NCI-H1092 (cell line): ENCODE measurements around the gene HSDL2.
A peak's percentile ranks its signal among the peaks of the same experiment; 100 is the strongest.
"Not testable (repeated sequence)": the region's sequence is repeated elsewhere in the genome, so short reads cannot be mapped to it uniquely, and the experiment has no call there.

ENCODE experiments used
- DNase-seq: peaks from one replicate; lab custom pipeline; 2025; lab: John Stamatoyannopoulos, UW

The HSDL2 gene

DNA sequence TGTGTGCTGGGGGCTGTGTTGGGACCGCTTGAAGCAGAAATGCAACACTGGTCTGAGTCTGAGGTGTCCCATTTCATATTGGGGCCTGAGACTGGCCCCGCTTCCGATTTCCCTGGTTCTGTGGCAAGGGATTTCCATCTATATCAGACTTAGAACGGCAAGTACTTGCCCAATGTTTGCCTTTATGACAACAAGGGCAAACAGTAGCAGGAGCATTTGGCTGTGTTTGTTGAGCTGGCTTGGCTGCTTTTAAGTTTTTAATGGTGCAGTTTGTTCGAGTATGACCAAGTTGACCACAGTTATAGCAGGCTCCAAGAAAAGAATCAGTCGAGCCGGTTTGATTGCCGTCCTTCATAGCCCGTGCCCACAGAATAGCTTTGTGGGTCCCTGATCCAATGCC lies 17.0 kb downstream of the HSDL2 start:
- no peak for DNase-seq

DNA sequence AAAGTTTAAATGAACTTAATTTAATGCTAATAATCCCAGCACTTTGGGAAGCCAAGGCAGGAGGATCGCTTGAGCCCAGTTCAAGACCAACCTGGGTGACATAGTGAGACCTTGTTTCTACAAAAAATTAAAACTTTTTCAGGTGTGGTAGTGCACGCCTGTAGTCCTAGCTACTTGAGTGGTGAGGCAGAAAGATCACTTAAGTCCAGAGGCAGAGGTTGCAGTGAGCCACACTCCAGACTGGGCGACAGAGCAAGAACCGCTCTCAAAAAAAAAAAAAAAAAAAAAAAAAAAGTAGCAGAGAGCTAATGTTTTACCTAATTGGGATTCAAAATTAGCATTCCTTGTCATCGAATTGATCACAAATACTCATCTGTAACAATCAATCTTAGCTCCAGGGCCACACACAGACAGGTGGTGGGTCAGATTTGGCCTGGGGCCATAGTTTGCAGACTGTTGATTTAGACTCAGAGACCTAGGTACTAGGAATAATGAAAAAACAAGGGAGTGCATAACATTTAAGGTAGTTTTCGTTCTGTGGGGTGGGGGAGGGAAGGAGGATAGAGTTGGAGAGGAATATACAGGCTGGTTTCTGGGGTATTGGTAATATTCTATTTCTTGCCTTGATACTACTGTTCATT lies 21.4 kb downstream of the HSDL2 start:
- DNase-seq, result no peak

DNA sequence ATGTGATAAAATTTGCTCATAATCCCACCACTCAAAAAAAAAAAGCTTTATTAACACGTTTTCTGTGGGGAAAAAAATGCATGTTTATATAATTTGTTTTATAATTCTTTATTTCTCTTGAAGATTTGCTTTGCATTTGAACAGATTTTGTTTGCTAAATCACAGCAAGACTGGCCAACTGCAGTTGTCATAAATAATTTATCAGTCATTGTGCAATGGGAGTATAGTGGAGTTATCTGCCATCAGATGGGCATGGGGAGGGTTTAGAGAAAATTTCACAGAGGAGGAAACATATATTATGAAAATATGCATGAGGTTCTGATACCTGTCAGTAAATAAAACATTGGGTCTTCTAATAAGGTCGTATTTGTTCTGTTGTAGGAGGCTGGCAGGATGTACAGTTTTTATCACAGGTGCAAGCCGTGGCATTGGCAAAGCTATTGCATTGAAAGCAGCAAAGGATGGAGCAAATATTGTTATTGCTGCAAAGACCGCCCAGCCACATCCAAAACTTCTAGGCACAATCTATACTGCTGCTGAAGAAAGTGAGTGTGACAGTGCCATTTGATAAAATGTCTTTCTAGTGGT lies 23.8 kb downstream of the HSDL2 start:
- DNase-seq, result no peak

DNA sequence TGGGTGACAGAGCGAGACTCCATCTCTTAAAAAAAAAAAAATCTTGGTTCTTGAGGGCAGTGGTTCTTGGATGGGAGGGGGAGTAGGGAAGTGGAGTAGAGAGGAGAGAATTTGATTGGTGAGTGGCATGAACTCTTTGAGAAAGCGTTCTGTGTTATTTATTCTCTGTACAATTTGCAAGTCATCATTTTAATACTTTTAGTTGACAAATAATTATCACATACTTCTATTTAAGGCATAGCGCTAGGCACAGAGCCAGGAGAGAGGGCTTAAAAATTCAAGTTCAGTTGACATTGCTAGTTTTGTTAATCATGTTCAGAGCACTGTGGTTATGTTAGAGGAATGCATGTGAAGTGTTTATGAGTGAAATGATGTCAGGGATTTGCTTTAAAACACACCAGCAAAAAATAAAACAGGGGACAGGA lies 24.6 kb downstream of the HSDL2 start:
- no peak for DNase-seq

DNA sequence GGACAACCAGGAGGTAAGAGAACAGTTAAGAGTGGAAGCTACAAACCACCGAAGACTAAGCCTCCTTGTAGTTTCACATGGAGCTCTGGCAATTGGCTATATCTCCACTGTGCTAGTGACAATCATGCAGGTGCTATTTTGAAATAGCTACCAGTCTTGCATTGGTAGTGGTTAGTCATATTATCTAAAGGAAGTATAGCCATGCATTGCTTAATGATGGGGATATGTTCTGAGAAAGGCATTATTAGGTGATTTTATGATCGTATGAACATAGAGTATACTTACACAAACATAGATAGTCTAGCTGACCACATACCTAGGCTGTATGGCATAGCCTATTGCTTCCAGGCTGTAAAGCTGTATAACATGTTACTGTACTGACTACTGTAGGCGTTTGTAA lies 28.4 kb downstream of the HSDL2 start:
- no peak for DNase-seq

DNA sequence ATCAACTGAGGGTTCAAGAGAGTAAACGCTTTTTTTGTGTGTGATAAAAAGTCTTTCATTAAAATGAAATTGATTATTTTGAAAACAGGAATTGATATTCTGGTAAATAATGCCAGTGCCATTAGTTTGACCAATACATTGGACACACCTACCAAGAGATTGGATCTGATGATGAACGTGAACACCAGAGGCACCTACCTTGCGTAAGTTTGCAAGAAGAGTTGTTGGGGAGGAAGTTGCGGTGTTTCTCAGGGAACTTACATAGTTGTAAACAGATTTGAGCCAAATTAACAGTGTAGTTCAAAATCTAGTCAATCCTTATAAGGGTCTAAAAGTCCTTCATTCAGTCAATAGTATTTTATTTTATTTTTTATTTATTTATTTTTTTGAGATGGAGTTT lies 28.9 kb downstream of the HSDL2 start:
- DNase-seq, result no peak

DNA sequence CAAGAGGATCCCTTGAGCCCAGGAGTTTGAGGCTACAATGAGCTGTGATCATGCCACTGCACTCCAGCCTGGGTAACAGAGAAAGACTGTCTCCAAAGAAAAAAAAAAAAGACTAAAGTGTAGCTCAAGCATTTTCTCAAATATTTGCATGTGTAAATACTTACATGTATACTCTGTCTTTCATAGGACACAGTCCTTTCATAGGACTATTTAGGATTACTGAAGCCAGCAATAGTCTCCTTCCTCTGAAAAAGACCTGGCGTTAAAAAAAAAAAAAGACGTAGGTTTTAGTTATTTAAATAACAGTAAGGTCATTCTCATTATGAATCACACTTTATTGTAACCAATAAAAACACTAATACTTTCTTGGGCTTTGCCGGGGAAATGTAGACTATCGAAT lies 29.9 kb downstream of the HSDL2 start:
- no peak for DNase-seq

DNA sequence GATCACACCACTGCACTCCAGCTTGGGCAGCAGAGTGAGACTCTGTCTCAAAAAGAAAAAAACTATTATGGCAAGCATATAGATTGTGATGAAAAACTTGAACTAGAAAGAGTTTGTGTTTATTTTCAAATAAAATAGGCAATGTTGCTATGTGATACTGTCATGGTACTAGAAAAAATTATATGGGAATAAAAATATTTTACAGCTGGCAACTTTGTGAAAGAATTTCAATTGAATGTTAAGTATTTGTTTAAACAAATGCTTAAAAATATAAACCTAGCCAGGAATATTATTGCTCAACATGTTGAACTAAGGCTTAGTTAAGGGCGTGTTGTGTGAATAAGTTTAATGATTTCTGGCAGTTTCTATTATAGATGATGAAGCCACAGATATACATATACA lies 31.7 kb downstream of the HSDL2 start:
- no peak for DNase-seq

DNA sequence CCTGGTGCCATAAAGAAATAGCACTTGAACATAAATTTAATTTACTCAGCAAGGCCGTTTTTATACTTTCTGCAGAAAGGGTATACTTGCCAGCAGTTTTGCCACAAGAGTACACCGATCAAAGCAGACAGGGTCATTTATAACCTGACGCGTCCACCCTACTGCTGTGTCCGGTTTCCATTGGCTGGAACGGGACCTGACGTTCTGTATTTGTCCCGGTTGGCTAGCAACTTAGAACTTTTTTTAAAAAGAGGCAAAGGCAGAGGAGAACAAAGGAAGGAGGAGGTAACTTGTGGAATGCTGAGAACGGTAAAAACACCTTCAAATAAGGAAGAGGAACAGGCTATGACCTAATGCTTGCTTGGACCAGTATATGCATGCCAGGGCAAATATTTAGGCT lies 33.8 kb downstream of the HSDL2 start:
- DNase-seq, result not testable (repeated sequence)

DNA sequence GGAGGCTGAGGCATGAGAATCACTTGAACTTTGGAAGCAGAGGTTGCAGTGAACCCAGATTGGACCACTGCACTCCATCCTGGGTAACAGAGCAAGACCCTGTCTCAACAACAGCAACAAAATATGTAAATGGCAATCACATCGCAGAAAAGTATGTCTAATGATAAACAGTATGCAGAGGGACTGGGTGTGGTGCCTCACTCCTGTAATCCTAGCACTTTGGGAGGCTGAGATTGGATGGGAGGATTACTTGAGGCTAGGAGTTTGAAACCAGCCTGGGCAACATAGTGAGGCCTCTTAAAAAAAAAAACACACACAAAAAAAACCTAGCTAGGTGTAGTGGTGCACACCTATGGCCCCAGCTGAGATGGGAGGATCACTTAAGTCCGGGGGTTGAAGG lies 40.3 kb downstream of the HSDL2 start:
- no peak for DNase-seq

DNA sequence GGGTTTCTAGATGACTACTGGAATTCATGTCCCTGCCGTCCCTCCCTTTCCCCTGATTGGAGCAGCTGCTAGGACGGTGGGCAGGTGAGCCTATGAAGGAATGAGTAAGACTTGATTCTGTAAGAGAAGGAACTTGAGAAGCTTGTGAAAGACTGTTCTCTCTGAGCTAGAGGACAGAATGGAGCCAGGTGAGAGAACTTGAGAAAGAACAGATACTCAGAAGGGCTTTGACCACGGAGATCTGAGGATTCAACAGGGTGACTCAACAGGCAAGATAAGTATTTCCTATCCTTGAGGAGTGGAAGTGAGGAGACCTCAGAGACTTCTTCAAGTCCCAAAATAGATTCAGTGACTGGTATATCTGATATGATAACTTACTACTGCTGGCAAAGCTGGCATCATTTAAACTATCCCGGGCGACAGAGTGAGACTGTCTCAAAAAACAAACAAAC lies 41.9 kb downstream of the HSDL2 start:
- no peak for DNase-seq

DNA sequence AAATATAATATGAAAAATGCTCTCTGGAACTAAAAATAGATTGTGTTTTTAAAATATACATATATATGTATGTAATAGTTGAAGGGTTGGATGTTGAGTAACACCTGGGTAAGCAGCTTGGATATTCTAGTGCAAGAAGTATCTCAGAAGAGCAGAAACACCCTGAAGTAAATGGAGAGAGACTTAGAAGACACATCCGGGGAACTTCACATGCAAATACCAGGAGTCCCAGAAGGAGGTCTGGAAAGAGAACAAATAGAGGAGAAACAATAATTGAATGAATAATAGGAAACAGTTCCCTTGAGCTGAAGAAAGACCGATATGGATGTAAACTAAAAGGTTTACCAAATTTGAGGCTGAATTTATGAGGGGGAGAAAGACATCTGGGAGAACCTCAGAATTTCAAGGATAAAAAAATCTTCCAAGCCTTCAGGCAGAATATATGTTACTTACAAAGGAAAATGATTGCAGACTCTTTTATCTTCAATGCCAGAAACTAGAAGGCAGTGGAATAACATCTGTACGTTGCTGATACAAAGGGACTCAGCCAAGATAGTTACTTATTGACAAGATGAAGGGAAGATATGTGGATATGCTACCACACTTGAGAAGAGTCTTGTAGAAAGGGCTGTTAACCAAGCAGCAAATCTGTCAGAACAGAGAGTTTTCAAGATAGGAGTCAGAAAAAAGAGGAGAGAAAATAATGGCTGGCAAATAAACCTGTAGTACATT lies 42.7 kb downstream of the HSDL2 start:
- no peak for DNase-seq

DNA sequence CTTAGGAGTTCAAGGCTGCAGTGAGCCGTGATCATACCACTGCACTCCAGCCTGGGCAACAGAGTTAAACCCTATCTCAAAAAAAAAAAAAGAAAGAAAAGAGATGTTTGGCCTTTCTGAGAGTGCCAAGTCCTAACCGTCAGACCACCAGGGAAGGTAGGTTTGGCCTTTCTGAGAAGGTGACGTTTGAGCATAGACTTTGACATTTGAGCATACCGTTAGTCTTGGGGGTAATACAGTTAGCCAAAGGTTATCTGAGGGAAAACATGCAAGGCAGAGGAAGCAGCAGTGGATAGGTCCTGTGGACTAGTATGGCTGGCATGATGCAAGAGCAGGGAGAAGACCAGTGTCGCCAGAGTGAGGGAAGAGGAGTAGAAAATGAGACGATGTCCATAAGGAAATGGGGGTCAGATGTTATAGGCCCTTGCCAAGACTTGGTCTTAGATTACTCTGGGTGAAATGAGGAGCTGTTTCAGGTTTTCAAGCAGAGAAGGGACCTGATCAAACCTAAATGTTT lies 50.2 kb downstream of the HSDL2 start:
- DNase-seq, result no peak

DNA sequence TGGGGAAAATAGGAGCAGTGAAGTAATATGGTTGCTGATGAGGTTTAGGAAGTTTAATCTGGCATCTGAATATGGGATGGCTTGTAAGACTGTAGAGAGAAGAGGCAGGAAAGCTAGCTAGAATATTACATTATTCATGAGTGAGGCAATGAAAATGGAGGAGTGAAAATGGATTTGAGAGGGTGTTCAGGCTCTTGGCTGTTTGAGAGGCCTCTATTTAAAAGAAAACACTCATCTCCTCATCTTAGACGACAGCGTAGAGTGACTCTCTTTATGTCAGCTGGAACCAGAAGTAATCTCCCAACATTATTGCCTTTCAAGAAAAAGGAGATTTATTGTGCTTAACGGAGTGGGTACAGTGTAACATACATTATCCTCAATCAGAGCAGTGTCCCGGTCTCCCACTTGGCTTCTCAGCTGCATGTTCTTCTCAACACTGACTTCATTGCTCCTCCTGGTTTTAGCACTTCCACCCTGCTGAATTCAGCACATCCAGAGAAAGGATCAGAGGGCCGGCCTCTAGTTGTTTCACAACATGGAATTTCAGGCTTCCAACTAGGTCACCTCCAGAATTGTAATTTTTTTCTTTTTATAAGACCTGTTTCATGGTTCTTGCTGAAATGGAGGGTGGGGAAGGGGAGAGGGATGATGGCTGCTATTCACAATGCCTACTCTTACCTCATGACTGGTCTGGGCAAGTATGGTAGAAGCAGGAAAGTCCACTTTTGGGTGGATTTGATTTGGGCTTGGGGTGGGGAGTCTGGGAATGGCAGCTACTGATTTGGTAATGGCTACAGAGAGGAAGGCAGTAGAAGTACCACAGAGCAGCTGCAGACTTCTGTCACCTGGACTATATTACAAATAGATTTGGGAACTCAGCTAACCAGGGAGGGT lies 53.8 kb downstream of the HSDL2 start:
- no peak for DNase-seq

DNA sequence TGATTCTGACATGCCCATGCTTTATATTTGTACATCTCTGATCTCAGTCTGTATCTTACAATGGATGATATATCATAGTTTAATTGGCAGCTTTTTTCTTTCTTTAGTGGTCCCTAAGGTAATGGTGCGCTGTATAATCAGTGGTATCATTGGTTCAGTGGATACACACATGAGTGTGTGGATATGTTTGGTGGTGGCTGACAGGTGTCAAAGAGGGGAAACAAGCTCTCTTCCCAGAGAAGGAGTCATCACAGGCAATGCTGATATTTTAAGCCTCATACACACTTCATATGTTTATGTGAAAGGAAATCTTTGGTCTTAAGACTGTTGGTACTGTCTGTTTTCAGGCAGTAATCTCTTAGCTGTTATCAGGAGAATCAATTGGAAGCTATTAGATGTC lies 54.6 kb downstream of the HSDL2 start:
- no peak for DNase-seq

DNA sequence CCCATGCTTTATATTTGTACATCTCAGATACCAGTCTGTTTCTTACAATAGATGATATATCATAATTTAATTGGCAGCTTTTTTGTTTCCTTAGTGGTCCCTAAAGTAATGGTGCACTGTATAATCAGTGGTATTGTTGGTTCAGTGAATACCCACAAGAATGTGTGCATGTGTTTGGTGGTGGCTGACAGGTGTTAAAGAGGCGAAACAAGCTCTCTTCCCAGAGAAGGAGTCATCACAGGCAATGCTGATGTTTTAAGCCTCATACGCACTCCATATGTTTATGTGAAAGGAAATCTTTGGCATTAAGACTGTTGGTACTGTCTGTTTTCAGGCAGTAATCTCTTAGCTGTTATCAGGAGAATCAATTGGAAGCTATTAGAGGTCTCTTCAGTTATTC lies 57.5 kb downstream of the HSDL2 start:
- DNase-seq, result no peak

DNA sequence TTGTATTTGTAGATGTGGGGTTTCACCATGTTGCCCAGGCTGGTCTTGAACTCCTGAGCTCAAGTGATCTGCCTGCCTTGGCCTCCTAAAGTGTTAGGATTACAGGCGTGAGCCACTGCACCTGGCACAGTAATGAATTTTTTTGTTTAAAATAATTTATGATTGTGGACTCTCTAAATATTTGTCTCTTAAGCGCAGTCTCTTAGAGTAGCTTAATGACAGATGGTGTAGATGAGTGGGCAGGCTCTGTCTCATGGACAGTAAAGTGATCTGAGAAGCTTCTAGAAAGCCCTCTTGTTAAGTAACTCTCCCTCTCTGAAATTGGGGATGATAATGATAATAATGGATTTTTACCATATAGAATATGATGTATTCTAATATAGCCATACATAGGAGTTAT lies 59.3 kb downstream of the HSDL2 start:
- peak; percentile 40 for DNase-seq

DNA sequence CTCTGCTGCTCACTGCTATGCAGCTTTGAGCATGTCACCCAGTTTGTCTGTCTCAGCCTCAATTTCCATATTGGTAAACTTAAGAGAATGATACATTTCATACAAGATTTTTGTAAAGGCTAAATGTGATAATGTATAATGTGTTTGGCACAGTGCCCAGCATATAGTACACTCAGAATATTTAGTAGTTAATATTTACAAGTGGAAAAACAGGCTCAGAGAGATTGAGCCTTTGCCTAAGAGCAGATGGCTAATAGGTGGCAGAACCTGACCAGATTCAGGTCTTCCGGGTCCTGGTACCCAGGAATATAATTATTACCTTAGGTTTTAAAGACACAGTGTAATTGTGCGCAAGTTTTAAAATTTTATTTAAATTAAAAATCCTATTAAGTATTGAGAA lies 59.9 kb downstream of the HSDL2 start:
- DNase-seq, result no peak

DNA sequence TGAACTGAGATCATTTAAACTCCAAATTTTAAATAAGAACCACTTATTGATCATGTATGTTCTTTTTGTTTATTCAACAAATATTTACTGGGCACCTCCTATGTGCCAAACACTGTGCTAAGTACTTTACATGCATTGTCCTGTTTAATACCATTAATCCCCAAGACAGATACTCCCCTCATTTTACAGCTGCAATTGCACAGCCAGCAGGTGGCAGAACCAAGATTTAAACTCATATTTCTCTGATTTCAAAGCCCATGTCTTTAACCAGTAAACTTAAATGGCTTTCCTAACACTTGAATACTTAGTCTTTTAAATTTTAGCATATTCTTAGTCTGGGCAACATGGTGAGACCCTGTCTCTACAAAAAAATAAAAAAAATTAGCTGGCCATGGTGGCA lies 63.3 kb downstream of the HSDL2 start:
- no peak for DNase-seq

DNA sequence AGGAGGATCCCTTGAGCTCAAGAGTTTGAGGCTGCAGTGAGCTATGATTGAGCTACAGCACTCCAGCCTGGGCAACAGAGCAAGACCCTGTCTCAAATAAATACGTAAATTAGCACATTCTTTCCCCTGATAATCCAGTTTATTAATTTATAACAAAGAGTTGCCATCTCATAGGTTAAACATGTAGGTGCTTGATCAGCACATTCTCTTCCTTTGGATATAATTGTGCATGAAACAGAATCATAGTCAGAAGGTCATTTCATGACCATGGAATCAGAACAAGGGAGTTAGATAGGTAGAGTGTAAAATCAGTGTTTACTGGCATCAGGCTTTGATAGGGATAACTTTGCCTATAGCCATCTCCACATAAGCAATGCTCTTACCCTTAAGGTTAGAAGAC lies 63.7 kb downstream of the HSDL2 start:
- no peak for DNase-seq

DNA sequence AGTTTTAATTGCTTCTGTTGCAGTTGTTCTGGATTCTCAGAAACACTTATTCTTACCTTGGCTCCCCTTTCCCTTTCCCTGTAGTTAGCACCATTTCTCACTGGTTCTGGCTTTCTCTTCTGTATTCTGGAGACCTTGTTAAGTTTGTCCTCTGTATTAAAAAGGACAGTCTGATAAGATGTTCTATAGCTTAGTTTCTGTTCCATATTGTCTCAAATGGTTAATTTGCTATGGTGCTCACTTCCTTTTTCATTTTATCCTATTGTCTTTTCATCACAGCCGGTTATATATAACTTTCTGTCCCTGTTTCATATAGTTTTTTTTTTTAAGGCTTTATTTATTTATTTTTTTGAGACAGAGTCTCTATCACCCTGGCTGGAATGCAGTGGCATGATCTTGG lies 65.3 kb downstream of the HSDL2 start:
- no peak for DNase-seq

DNA sequence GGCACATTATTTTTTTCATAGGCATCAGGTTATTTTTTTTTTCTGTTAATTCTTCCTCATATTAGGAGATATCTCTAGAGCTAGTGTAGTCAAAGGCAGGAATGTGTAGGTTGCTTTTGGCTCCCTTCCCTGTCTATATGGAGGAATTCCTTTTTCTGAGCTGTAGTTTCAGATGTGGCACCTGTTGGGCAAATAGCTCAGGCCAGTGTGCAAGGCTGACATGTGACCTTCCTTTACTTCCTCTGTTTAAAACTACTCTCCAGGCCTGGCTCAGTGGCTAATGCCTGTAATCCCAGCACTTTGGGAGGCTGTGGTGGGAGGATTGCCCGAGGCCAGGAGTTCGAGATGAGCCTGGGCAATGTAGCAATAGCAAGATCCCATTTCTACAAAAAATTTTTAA lies 66.2 kb downstream of the HSDL2 start:
- no peak for DNase-seq
